ENCODE data around the gene ASS1. TPM values are rescaled to one million over a fixed set of nuclear protein-coding genes. Genes with fewer than 3 reads are reported as not detected.

Gene ASS1
- total and polyA plus RNA-seq, 9 donors: 63.4 to 238 (median 87.0) TPM

- Histone ChIP-seq H3K9me3 (no peaks in the 10 kb centered on the region), H3K27me3 (no peaks in the 10 kb centered on the region), H3K4me3 (no peak overlapping the region), H3K36me3 (no peaks in the 10 kb centered on the region), H3K4me1 (ENCODE audit: insufficient read depth) (no peaks in the 10 kb centered on the region), H3K27ac (no peak overlapping the region)
- no peak for DNase-seq
- intact Hi-C loops (cut with DNase I): no loop called here
- no peak for TF ChIP-seq EP300 (IDR thresholded peaks at IDR 0.05)
- TF ChIP-seq CTCF (IDR thresholded peaks at IDR 0.05): no peak
- no peak for TF ChIP-seq POLR2A (IDR thresholded peaks at IDR 0.05)
- 95 to 98% (median 97%) methylated on average over 6 of the region's 6 CpGs for WGBS, 3 donors
These were observed 41.3 kb downstream of the ASS1 start for GRCh38 chr9:130486103-130486502.

- peak in 1 of 5 donors; percentile 5 for DNase-seq
- no peaks in the 10 kb centered on the region for H3K4me1 ChIP-seq (ENCODE audit: insufficient read depth)
- H3K9me3 ChIP-seq: no peaks in the 10 kb centered on the region
- TF ChIP-seq EP300 (IDR thresholded peaks at IDR 0.05) (no peak), CTCF (IDR thresholded peaks at IDR 0.05) (no peak), POLR2A (IDR thresholded peaks at IDR 0.05) (no peak)
- no peaks in the 10 kb centered on the region for H3K27me3 ChIP-seq
- H3K4me3 ChIP-seq: no peak overlapping the region
- no peaks in the 10 kb centered on the region for H3K36me3 ChIP-seq
- H3K27ac ChIP-seq: no peak overlapping the region
- intact Hi-C loops (cut with DNase I): no loop called here
- WGBS, 3 donors: 85 to 89% (median 88%) methylated on average over 6 of the region's 6 CpGs
These were observed 42.7 kb downstream of the ASS1 start for GRCh38 chr9:130487500-130487899.

GRCh38 chr9:130488621-130489330 lies 44.0 kb downstream of the ASS1 start:
- peak in 1 of 5 donors; percentile 11 for DNase-seq
- no peak overlapping the region for H3K4me3 ChIP-seq
- H3K27ac ChIP-seq: no peak overlapping the region
- WGBS, 3 donors: 85 to 89% (median 87%) methylated on average over 18 of the region's 18 CpGs
- H3K9me3 ChIP-seq: no peaks in the 10 kb centered on the region
- intact Hi-C loops (cut with DNase I): no loop called here
- H3K4me1 ChIP-seq (ENCODE audit: insufficient read depth): no peaks in the 10 kb centered on the region
- no peaks in the 10 kb centered on the region for H3K36me3 ChIP-seq
- TF ChIP-seq EP300 (IDR thresholded peaks at IDR 0.05): no peak
- TF ChIP-seq CTCF (IDR thresholded peaks at IDR 0.05): no peak
- no peak for TF ChIP-seq POLR2A (IDR thresholded peaks at IDR 0.05)
- no peaks in the 10 kb centered on the region for H3K27me3 ChIP-seq

- H3K27me3 ChIP-seq: no peaks in the 10 kb centered on the region
- 84 to 85% (median 84%) methylated on average over 19 of the region's 19 CpGs for WGBS, 3 donors
- H3K9me3 ChIP-seq: peaks cover 0 to 5% of the 10 kb centered on the region in 2 donors
- no peak for DNase-seq
- intact Hi-C loops (cut with DNase I): no loop called here
- no peak for TF ChIP-seq EP300 (IDR thresholded peaks at IDR 0.05)
- no peak for TF ChIP-seq POLR2A (IDR thresholded peaks at IDR 0.05)
- no peak for TF ChIP-seq CTCF (IDR thresholded peaks at IDR 0.05)
- no peak overlapping the region for H3K27ac ChIP-seq
- H3K4me3 ChIP-seq: no peak overlapping the region
- H3K4me1 ChIP-seq (ENCODE audit: insufficient read depth): no peaks in the 10 kb centered on the region
- H3K36me3 ChIP-seq: no peaks in the 10 kb centered on the region
These were observed 46.2 kb downstream of the ASS1 start for GRCh38 chr9:130490981-130491380.
